Mucosa of stomach (tissue), 1 donor: ENCODE results near the gene GNAS.

ENCODE experiments used
- H3K27me3 ChIP-seq: one replicate; pipeline ENCODE4 v1.7.0; 2013; ENCODE audit warnings: mild to moderate bottlenecking, low read length; ENCODE audit not compliant: control insufficient read depth, insufficient read depth
- H3K36me3 ChIP-seq: one replicate; pipeline ENCODE4 v1.7.0; 2013; ENCODE audit warnings: low read length; ENCODE audit not compliant: control insufficient read depth, insufficient read depth
- H3K4me1 ChIP-seq: one replicate; pipeline ENCODE4 v1.7.0; 2013; ENCODE audit warnings: mild to moderate bottlenecking, low read length; ENCODE audit not compliant: control insufficient read depth, insufficient read depth
- H3K4me3 ChIP-seq: one replicate; pipeline ENCODE4 v1.7.0; 2013; ENCODE audit warnings: low read length
- H3K9ac ChIP-seq: one replicate; pipeline ENCODE4 v1.7.0; 2013; ENCODE audit warnings: mild to moderate bottlenecking, low read length, moderate library complexity
- H3K9me3 ChIP-seq: one replicate; pipeline ENCODE4 v1.7.0; 2013; ENCODE audit warnings: mild to moderate bottlenecking, low read length, moderate library complexity; ENCODE audit not compliant: control insufficient read depth
- donor health status: Pancreatic carcinoma.

GNAS gene

GRCh38 chr20:58888521-58889333, 36.2 kb downstream of the GNAS start:
- Histone ChIP-seq H3K36me3 (no peaks in the 10 kb centered on the region), H3K4me3 (peak overlapping the region; percentile 56)

GRCh38 chr20:58889334-58889760, 36.8 kb downstream of the GNAS start:
- no peaks in the 10 kb centered on the region for H3K36me3 ChIP-seq
- H3K9me3 ChIP-seq, result no peaks in the 10 kb centered on the region
- H3K4me3 ChIP-seq, result no peak overlapping the region
- H3K4me1 ChIP-seq, result peaks cover 10% of the 10 kb centered on the region
- peak overlapping the region; percentile 82 for H3K9ac ChIP-seq
- no peaks in the 10 kb centered on the region for H3K27me3 ChIP-seq

More at GRCh38 chr20:58888521-58889333, 36.2 kb downstream of the GNAS start:
- Histone ChIP-seq H3K9me3 (no peaks in the 10 kb centered on the region), H3K4me1 (peaks cover 5% of the 10 kb centered on the region), H3K27me3 (no peaks in the 10 kb centered on the region), H3K9ac (peak overlapping the region; percentile 82)

GRCh38 chr20:58889798-58890517, 37.4 kb downstream of the GNAS start:
- Histone ChIP-seq H3K4me1 (peaks cover 17% of the 10 kb centered on the region), H3K27me3 (no peaks in the 10 kb centered on the region), H3K9ac (peak overlapping the region; percentile 82), H3K4me3 (peak overlapping the region; percentile 41), H3K36me3 (no peaks in the 10 kb centered on the region), H3K9me3 (no peaks in the 10 kb centered on the region)

- H3K9ac ChIP-seq, result peak overlapping the region; percentile 82
- peak overlapping the region; percentile 41 for H3K4me3 ChIP-seq
- H3K36me3 ChIP-seq, result no peaks in the 10 kb centered on the region
- H3K27me3 ChIP-seq, result no peaks in the 10 kb centered on the region
- H3K4me1 ChIP-seq, result peaks cover 17% of the 10 kb centered on the region
- H3K9me3 ChIP-seq, result no peaks in the 10 kb centered on the region
Measured at GRCh38 chr20:58890518-58891085, 38.1 kb downstream of the GNAS start.

- Histone ChIP-seq H3K36me3 (no peaks in the 10 kb centered on the region), H3K9me3 (no peaks in the 10 kb centered on the region), H3K4me1 (peaks cover 17% of the 10 kb centered on the region), H3K9ac (peak overlapping the region; percentile 82), H3K27me3 (no peaks in the 10 kb centered on the region), H3K4me3 (no peak overlapping the region)
Measured at GRCh38 chr20:58891086-58891717, 38.7 kb downstream of the GNAS start.

GRCh38 chr20:58891718-58892140, 39.2 kb downstream of the GNAS start:
- Histone ChIP-seq H3K4me1 (peaks cover 17% of the 10 kb centered on the region), H3K27me3 (no peaks in the 10 kb centered on the region)

GRCh38 chr20:58892141-58892931, 39.8 kb downstream of the GNAS start:
- H3K9ac ChIP-seq, result peak overlapping the region; percentile 94
- H3K27me3 ChIP-seq, result no peaks in the 10 kb centered on the region
- no peaks in the 10 kb centered on the region for H3K9me3 ChIP-seq
- H3K4me1 ChIP-seq, result peaks cover 17% of the 10 kb centered on the region
- peak overlapping the region; percentile 89 for H3K4me3 ChIP-seq
- H3K36me3 ChIP-seq, result no peaks in the 10 kb centered on the region

More at GRCh38 chr20:58891718-58892140, 39.2 kb downstream of the GNAS start:
- H3K4me3 ChIP-seq, result peak overlapping the region; percentile 89
- no peaks in the 10 kb centered on the region for H3K36me3 ChIP-seq
- H3K9me3 ChIP-seq, result no peaks in the 10 kb centered on the region
- peak overlapping the region; percentile 94 for H3K9ac ChIP-seq

- no peaks in the 10 kb centered on the region for H3K36me3 ChIP-seq
- H3K9ac ChIP-seq, result peak overlapping the region; percentile 94
- no peaks in the 10 kb centered on the region for H3K9me3 ChIP-seq
- H3K27me3 ChIP-seq, result no peaks in the 10 kb centered on the region
- H3K4me1 ChIP-seq, result peaks cover 17% of the 10 kb centered on the region
- no peak overlapping the region for H3K4me3 ChIP-seq
Measured at GRCh38 chr20:58892932-58893224, 40.4 kb downstream of the GNAS start.

GRCh38 chr20:58893355-58894120, 41.0 kb downstream of the GNAS start:
- Histone ChIP-seq H3K27me3 (no peaks in the 10 kb centered on the region), H3K36me3 (no peaks in the 10 kb centered on the region), H3K4me1 (peaks cover 17% of the 10 kb centered on the region), H3K9me3 (no peaks in the 10 kb centered on the region), H3K4me3 (no peak overlapping the region), H3K9ac (no peak overlapping the region)

GRCh38 chr20:58894652-58895447, 42.3 kb downstream of the GNAS start:
- H3K4me3 ChIP-seq, result no peak overlapping the region
- peaks cover 17% of the 10 kb centered on the region for H3K4me1 ChIP-seq
- no peak overlapping the region for H3K9ac ChIP-seq
- H3K27me3 ChIP-seq, result no peaks in the 10 kb centered on the region
- H3K9me3 ChIP-seq, result no peaks in the 10 kb centered on the region
- H3K36me3 ChIP-seq, result no peaks in the 10 kb centered on the region
